Osteoblast (primary cell): Measurements from ENCODE around the gene BNIP3. TPM values are rescaled to one million over a fixed set of nuclear protein-coding genes. Genes with fewer than 3 reads are reported as not detected.

ENCODE experiments used
- DNase-seq: peaks from one replicate; pipeline ENCODE4 v3.0.0; 2011; ENCODE audit warnings: low spot score, mixed read lengths; ENCODE audit not compliant: insufficient read length; ENCODE audit errors: missing footprints
- H2AFZ ChIP-seq: 2 replicates; pipeline ENCODE4 v1.6.0; 2011; ENCODE audit warnings: mild to moderate bottlenecking, low read length
- H3K27ac ChIP-seq: 2 replicates; pipeline ENCODE4 v1.5.1; 2011; ENCODE audit warnings: mild to moderate bottlenecking, low read depth, low read length, moderate library complexity
- H3K27me3 ChIP-seq: 2 replicates; pipeline ENCODE4 v1.6.0; 2012; ENCODE audit warnings: mild to moderate bottlenecking, control low read depth, inconsistent platforms, low read length, moderate library complexity; ENCODE audit not compliant: insufficient read depth
- H3K36me3 ChIP-seq: 2 replicates; pipeline ENCODE4 v1.5.1; 2011; ENCODE audit warnings: mild to moderate bottlenecking, low read length, control low read depth, moderate library complexity; ENCODE audit not compliant: insufficient read depth
- H3K4me1 ChIP-seq: 2 replicates; pipeline ENCODE4 v1.5.1; 2011; ENCODE audit warnings: mild to moderate bottlenecking, low read length, control low read depth, moderate library complexity; ENCODE audit not compliant: insufficient read depth
- H3K4me2 ChIP-seq: 2 replicates; pipeline ENCODE4 v1.6.0; 2011; ENCODE audit warnings: mild to moderate bottlenecking, low read length; ENCODE audit not compliant: insufficient read depth
- H3K4me3 ChIP-seq: fragments of 200-600 bp; sonication (generic); 3 replicates; pipeline ENCODE4 v1.5.1; 2012; ENCODE audit warnings: mild to moderate bottlenecking, low read length, inconsistent platforms; ENCODE audit not compliant: insufficient read depth
- H3K79me2 ChIP-seq: 2 replicates; pipeline ENCODE4 v1.6.0; 2012; ENCODE audit warnings: mild to moderate bottlenecking, low read length, control low read depth, inconsistent platforms; ENCODE audit not compliant: insufficient read depth
- H3K9me3 ChIP-seq: 2 replicates; pipeline ENCODE4 v1.5.1; 2011; ENCODE audit warnings: low read depth, low read length, control low read depth
- H4K20me1 ChIP-seq: 2 replicates; pipeline ENCODE4 v1.6.0; 2012; ENCODE audit warnings: mild to moderate bottlenecking, low read length, control low read depth; ENCODE audit not compliant: insufficient read depth
- total RNA-seq: library from RNA; depleted of rRNA; stranded (reverse); fragments of >200 nt; gene quantifications from 2 replicates; pipeline ENCODE4 v1.2.3, GENCODE V29; 2012
- TF ChIP-seq, protein P1 (sequence below): IDR thresholded peaks from 2 replicates; pipeline ENCODE4 v1.5.1; 2011; ENCODE audit warnings: mild to moderate bottlenecking, low read depth, low read length, moderate library complexity; ENCODE audit errors: extremely low read depth

Gene BNIP3
- total RNA-seq, 1 donor: 112 TPM

DNA sequence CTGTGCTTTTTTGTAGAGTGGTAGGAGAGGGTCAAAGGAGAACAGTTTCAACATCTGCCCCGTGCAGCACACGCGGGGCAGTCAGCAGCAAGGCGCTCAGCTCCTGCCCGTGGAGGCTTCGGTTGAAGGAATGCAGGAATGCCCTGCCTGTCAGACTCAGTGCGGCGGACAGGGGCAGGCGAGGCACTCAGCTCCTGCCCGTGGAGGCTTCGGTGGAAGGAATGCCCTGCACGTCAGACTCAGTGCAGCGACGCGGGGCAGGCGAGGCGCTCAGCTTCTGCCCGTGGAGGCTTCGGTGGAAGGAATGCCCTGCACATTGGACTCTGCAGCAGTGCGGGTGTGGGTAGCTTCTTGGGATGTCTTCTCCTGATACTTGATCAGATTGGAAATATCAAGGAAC is 43.9 kb downstream of the BNIP3 start:
- no peak overlapping the region for H2AFZ ChIP-seq
- H3K4me3 ChIP-seq: no peak overlapping the region
- peaks cover 79% of the 10 kb centered on the region for H3K79me2 ChIP-seq
- H3K4me2 ChIP-seq: no peak overlapping the region
- peaks cover 46% of the 10 kb centered on the region for H3K36me3 ChIP-seq
- no peaks in the 10 kb centered on the region for H3K9me3 ChIP-seq
- H3K27ac ChIP-seq: no peak overlapping the region
- H4K20me1 ChIP-seq: peaks cover 6% of the 10 kb centered on the region
- peaks cover 8% of the 10 kb centered on the region for H3K4me1 ChIP-seq
- DNase-seq: no peak
- no peaks in the 10 kb centered on the region for H3K27me3 ChIP-seq
- TF ChIP-seq, protein P1, sequence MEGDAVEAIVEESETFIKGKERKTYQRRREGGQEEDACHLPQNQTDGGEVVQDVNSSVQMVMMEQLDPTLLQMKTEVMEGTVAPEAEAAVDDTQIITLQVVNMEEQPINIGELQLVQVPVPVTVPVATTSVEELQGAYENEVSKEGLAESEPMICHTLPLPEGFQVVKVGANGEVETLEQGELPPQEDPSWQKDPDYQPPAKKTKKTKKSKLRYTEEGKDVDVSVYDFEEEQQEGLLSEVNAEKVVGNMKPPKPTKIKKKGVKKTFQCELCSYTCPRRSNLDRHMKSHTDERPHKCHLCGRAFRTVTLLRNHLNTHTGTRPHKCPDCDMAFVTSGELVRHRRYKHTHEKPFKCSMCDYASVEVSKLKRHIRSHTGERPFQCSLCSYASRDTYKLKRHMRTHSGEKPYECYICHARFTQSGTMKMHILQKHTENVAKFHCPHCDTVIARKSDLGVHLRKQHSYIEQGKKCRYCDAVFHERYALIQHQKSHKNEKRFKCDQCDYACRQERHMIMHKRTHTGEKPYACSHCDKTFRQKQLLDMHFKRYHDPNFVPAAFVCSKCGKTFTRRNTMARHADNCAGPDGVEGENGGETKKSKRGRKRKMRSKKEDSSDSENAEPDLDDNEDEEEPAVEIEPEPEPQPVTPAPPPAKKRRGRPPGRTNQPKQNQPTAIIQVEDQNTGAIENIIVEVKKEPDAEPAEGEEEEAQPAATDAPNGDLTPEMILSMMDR: no peak

DNA sequence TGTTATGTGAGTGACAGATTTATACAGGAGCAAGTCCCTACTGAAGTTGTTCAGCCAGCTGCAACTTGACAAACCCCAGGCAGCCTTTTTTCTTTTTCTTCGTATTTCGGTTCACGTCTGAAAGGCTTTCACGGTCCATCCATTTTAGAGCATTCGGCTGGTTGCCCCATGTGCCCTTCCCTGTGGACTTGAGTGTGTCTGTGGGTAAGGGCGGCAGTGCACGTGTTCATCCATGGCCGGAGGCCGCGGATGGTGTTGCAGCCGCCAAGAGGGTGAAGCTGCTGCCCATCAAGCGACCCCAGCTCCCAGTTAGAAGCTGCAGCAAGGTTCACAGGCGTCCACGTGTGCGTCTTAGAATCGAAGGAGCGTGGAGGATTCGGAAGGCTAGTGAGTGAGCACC is 45.0 kb downstream of the BNIP3 start:
- H3K27ac ChIP-seq: no peak overlapping the region
- H3K36me3 ChIP-seq: peaks cover 44% of the 10 kb centered on the region
- TF ChIP-seq, protein P1: no peak
- peaks cover 6% of the 10 kb centered on the region for H4K20me1 ChIP-seq
- H3K4me1 ChIP-seq: peaks cover 10% of the 10 kb centered on the region
- no peaks in the 10 kb centered on the region for H3K9me3 ChIP-seq
- H3K4me2 ChIP-seq: no peak overlapping the region
- H3K27me3 ChIP-seq: no peaks in the 10 kb centered on the region
- no peak overlapping the region for H3K4me3 ChIP-seq
- H2AFZ ChIP-seq: no peak overlapping the region
- H3K79me2 ChIP-seq: peaks cover 84% of the 10 kb centered on the region
- DNase-seq: no peak

DNA sequence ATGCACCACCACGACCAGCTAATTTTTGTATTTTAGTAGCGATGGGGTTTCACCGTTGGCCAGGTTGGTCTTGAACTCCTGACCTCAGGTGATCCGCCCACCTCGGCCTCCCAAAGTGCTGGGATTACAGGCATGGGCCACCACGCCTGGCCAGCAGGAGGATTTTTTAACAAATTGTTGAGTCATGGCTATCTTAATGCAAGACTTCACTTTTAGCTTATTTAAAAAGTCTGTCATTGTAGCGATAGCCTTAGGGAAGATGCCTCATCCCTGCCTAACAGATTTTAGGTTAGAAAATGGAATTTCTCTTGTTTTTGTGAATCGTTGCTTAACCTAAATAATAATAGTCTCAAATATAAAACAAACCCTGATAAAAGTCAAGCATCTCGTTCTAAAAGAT is 45.4 kb downstream of the BNIP3 start:
- Histone ChIP-seq H2AFZ (no peak overlapping the region), H3K79me2 (peaks cover 85% of the 10 kb centered on the region), H4K20me1 (peaks cover 6% of the 10 kb centered on the region), H3K27me3 (no peaks in the 10 kb centered on the region), H3K27ac (no peak overlapping the region), H3K4me2 (no peak overlapping the region), H3K4me3 (no peak overlapping the region), H3K4me1 (peaks cover 10% of the 10 kb centered on the region), H3K36me3 (peaks cover 40% of the 10 kb centered on the region), H3K9me3 (no peaks in the 10 kb centered on the region)
- TF ChIP-seq, protein P1: no peak
- DNase-seq: no peak

DNA sequence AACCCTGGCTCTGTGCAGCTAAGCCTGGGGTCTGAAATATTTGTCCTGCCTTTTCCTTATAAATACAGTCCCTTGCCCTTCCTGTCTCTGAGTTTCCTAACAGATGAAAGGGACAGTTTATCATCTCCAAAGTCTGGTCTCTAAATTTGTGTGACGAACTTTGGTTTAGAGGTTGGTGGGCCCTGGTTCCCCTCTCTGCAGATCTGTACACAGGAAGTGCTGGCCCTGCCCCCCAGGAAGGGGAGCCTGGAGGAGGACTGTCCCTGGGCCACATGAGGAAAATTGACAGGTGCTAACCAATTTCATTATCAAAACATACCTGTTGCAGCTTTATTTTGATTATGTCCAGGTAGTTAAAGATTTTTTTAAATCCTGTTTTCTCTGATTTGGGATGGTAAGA is 46.5 kb downstream of the BNIP3 start:
- Histone ChIP-seq H3K9me3 (no peaks in the 10 kb centered on the region), H3K36me3 (peaks cover 33% of the 10 kb centered on the region), H3K4me3 (no peak overlapping the region), H3K79me2 (peaks cover 90% of the 10 kb centered on the region), H2AFZ (no peak overlapping the region), H3K4me2 (no peak overlapping the region), H3K27me3 (no peaks in the 10 kb centered on the region), H4K20me1 (peaks cover 6% of the 10 kb centered on the region), H3K4me1 (peaks cover 15% of the 10 kb centered on the region), H3K27ac (no peak overlapping the region)
- no peak for DNase-seq
- TF ChIP-seq, protein P1: no peak
